Measurements from ENCODE around the gene PLAGL2. TPM values are rescaled to one million over a fixed set of nuclear protein-coding genes. Genes with fewer than 3 reads are reported as not detected.
"Not testable (repeated sequence)": the region's sequence is repeated elsewhere in the genome, so short reads cannot be mapped to it uniquely, and the experiment has no call there.

PLAGL2 gene
- 1 to 10 TPM; 1.3 to 3.4 (median 1.6) TPM for polyA plus RNA-seq

DNA sequence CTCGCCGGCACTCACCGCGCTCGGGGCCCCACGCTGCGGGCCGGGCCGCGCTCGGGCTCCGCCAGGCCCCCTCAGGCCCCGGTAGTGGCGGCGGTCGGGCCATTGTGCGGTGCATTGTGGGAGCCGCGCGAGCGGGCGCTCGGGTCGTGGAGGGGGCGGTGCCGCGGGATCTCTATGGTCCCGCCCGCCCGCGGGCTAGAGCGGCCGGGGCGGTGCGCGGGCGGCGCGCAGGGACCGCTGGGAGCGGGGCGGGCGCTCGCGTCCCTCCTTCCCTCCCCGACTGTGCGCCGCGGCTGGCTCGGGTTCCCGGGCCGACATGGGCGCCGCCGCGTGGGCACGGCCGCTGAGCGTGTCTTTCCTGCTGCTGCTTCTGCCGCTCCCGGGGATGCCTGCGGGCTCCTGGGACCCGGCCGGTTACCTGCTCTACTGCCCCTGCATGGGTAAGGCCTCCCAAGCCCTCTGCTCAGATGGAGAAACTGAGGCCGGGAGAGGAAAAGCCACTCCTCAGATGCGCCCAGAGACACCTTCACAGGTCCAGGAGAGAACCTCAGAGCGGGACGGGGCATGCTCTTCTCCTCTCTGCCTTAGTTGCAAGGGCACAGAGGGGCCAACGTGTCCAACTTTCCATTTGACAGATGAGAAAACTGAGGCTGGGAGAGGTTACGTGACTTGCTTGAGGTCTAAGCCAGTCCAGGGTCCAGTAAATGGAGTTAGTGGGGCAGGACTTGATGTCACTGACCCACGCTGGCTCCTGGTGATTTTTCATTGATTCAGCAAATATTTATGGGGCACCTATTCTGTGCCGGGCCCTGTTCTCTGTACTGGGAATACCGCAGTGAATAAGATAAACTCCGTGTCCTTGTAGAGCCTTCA, at the start of gene PLAGL2, which contains the start of gene POFUT1:
Gene PLAGL2, minus strand, starts transcription at position 118 of the 873 bp plus-strand sequence. CDS start 5,565 bp downstream, outside the sequence.
Gene POFUT1, plus strand, starts transcription at position 255 of the 873 bp plus-strand sequence. Its CDS starts 62 bp downstream, at position 317.
- peaks cover 4 to 7% (median 5%) of the 10 kb centered on the region in 3 donors for H3K36me3 Mint-ChIP-seq

DNA sequence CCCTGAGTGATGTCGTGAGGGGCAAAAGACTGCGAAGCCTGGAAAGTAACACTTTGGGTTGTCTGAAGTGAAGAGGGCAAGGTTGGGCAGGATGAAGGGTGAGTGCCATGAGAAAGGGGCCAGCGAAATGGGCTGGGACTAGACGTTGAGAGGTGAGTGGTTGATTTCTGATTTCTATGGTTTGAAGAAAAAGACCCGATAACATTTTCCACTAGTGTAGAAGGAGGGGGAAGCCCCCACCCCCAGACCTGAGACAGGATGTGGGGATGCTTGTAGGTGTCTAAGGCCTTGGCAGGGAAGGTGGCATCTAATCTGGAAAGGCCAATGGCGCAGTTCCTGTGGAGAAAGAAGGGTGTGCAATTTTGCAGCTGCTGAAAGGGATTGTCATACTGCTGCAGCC, 44.6 kb upstream of the PLAGL2 start:
- DNase-seq = no peak
- H3K36me3 Mint-ChIP-seq = no peaks in the 10 kb centered on the region
- H3K9me3 Mint-ChIP-seq = no peaks in the 10 kb centered on the region
- no peak overlapping the region for H3K4me3 Mint-ChIP-seq
- no peak overlapping the region for H3K27ac Mint-ChIP-seq
- H3K27me3 Mint-ChIP-seq (ENCODE audit: low read depth in 3 of 3) = peaks cover 0 to 3% (median 2%) of the 10 kb centered on the region in 3 donors
- H3K4me1 Mint-ChIP-seq = peaks cover 5 to 7% of the 10 kb centered on the region in 2 donors

More for the DNA sequence above, at the start of gene PLAGL2, which contains the start of gene POFUT1:
- H3K4me1 Mint-ChIP-seq = peaks cover 49 to 80% of the 10 kb centered on the region in 2 donors
- H3K27me3 Mint-ChIP-seq (ENCODE audit: low read depth in 3 of 3) = peaks cover 0 to 5% (median 3%) of the 10 kb centered on the region in 3 donors
- H3K9me3 Mint-ChIP-seq = no peaks in the 10 kb centered on the region
- peak within 1 kb of the TSS; percentile 79 to 96 (median 86) for H3K27ac Mint-ChIP-seq
- H3K4me3 Mint-ChIP-seq = peak within 1 kb of the TSS; percentile 86 to 97 (median 94)
- DNase-seq = peak; percentile 88 to 89 (median 89)

DNA sequence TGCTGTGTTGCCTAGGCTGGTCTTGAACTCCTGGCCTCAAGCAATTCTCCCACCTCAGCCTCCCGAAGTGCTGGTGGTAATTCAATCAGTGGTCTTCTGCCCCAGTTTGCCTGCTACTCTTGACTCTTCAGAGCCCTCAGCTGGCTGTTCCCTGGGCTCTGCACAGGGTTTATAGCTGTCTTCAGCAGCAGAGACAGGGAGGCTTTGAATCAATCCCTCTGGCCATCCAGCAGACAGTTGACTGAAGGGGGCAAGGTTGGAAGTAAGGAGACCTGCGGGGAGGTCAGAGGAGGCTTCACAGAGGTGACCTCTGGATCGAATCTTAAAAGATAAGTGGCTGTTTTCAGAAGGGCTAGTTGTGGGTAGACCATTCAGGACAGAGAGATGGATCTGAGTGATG, 43.9 kb upstream of the PLAGL2 start:
- DNase-seq = no peak
- no peak overlapping the region for H3K4me3 Mint-ChIP-seq
- H3K9me3 Mint-ChIP-seq = no peaks in the 10 kb centered on the region
- H3K27ac Mint-ChIP-seq = no peak overlapping the region
- H3K27me3 Mint-ChIP-seq (ENCODE audit: low read depth in 3 of 3) = peaks cover under 1 to 3% (median 2%) of the 10 kb centered on the region in 3 donors
- no peaks in the 10 kb centered on the region for H3K36me3 Mint-ChIP-seq
- H3K4me1 Mint-ChIP-seq = peaks cover 5 to 7% of the 10 kb centered on the region in 2 donors

GRCh38 chr20:32249030-32249738, 41.6 kb upstream of the PLAGL2 start:
- H3K27me3 Mint-ChIP-seq (ENCODE audit: low read depth in 3 of 3) = peaks cover 2 to 3% (median 2%) of the 10 kb centered on the region in 3 donors
- peak overlapping the region in 2 of 5 donors; percentile 8 to 31 for H3K4me3 Mint-ChIP-seq
- no peaks in the 10 kb centered on the region for H3K9me3 Mint-ChIP-seq
- no peaks in the 10 kb centered on the region for H3K36me3 Mint-ChIP-seq
- peak overlapping the region in 5 of 6 donors; percentile 5 to 67 (median 22) for H3K27ac Mint-ChIP-seq
- peak; percentile 43 to 61 (median 54) for DNase-seq
- H3K4me1 Mint-ChIP-seq = peaks cover 5 to 7% of the 10 kb centered on the region in 2 donors

- Mint-ChIP-seq H3K36me3 (no peaks in the 10 kb centered on the region), H3K27me3 (ENCODE audit: low read depth in 3 of 3) (peaks cover 2 to 3% (median 2%) of the 10 kb centered on the region in 3 donors), H3K4me3 (no peak overlapping the region), H3K4me1 (peaks cover 3 to 7% of the 10 kb centered on the region in 2 donors), H3K27ac (no peak overlapping the region), H3K9me3 (no peaks in the 10 kb centered on the region)
- no peak for DNase-seq
These were observed 40.5 kb upstream of the PLAGL2 start for GRCh38 chr20:32248043-32248442.

- not testable (repeated sequence) for H3K27me3 Mint-ChIP-seq (ENCODE audit: low read depth in 3 of 3); H3K9me3 Mint-ChIP-seq; DNase-seq; H3K27ac Mint-ChIP-seq; H3K4me1 Mint-ChIP-seq; H3K4me3 Mint-ChIP-seq; H3K36me3 Mint-ChIP-seq
These were observed 38.7 kb upstream of the PLAGL2 start for GRCh38 chr20:32246208-32246607.

DNA sequence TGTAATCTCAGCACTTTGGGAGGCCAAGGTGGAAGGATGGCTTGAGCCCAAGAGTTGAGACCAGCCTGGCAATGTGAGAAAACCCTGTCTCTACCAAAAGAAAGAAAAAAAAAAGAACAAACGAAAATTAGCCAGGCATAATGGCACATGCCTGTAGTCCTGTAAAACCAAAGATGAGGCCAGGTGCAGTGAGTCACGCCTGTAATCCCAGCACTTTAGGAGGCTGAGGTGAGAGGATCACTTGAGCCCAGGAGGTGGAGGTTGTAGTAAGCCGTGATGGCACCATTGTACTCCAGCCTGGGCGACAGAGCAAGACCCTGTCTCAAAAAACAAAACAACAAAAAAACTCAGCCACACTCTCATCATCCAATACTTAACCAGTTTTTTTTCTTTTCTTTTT, 37.4 kb upstream of the PLAGL2 start:
- Mint-ChIP-seq H3K4me1 (peaks cover 3 to 7% of the 10 kb centered on the region in 2 donors), H3K36me3 (no peaks in the 10 kb centered on the region), H3K27ac (no peak overlapping the region), H3K9me3 (no peaks in the 10 kb centered on the region), H3K27me3 (ENCODE audit: low read depth in 3 of 3) (peaks cover 0 to 2% (median 2%) of the 10 kb centered on the region in 3 donors), H3K4me3 (no peak overlapping the region)
- DNase-seq = no peak

DNA sequence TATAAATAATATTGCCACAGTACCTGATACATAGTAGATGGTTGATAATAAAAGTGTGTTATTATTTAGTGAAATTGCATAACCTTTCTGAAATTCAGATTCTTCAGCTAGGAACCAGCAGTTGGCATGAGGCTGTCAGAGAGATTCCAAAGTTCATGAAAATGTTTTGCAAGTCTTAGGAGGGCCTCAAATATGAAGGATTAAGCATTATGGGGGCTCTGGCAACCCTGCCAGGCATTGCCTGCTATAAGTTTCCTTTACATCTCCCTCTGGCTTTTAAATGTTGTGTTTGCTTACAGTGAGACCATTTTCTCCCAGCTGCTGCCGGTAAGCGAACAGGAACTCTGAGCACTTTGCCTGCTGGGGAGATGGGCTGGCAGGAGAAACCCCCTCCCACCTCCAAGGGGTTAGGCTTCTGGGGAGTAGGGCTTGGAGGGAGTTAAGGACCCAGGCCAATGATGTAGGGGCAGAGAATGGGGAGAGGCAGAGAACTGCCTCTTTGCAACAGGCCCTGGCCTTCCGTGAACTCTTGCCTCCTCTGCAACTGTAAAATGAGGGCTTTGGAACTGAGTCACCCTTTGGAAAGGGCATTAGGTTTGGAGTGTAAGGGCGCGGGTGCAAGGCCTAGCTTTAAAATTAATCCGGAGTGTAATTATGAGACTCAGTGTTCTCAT, 36.7 kb upstream of the PLAGL2 start:
- Mint-ChIP-seq H3K4me1 (peaks cover 3 to 4% of the 10 kb centered on the region in 2 donors), H3K27ac (no peak overlapping the region), H3K9me3 (no peaks in the 10 kb centered on the region), H3K27me3 (ENCODE audit: low read depth in 3 of 3) (peaks cover 0 to 2% (median 2%) of the 10 kb centered on the region in 3 donors), H3K36me3 (no peaks in the 10 kb centered on the region), H3K4me3 (no peak overlapping the region)
- no peak for DNase-seq

DNA sequence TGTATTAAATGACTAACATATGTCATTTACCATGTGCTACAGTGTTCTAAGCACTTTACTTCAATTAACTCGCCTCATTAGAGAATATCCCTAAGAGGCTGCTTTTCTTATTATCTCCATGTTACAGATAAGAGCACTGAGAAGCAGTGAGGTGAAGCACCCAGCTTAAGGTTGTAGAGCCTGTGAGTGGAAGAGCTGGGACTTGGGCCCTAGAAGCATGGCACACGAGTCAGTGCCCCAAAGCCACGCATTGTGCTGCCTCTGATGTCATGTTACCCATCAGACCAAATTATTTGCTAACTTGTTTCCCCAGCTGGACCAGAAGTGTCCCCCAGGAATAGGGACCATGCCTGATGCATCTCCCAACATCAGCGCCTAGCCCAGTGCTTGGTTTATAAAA, 34.3 kb upstream of the PLAGL2 start:
- Mint-ChIP-seq H3K4me3 (no peak overlapping the region), H3K27me3 (ENCODE audit: low read depth in 3 of 3) (peaks cover 0 to 2% (median 0%) of the 10 kb centered on the region in 3 donors), H3K36me3 (no peaks in the 10 kb centered on the region), H3K27ac (no peak overlapping the region), H3K4me1 (peaks cover 0 to 1% of the 10 kb centered on the region in 2 donors), H3K9me3 (no peaks in the 10 kb centered on the region)
- DNase-seq = no peak

DNA sequence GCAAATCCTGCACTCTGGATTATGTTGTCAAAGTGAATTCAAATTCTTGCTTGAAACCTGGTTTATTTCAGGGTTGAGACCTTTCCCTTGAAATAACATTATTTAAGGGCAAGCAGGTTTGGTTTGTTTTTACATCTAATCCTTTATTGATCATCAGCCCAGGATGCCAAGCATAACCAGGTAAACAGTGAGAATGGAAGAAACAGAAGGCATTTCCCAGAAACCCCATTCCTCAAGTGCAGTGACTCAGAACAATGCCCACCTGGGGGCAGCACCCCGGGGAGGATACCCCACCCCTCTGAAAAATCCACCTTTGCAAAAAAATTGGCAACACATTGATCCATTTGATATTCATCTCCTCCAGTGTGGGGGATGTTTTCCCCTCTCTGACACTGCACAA, 32.7 kb upstream of the PLAGL2 start:
- Mint-ChIP-seq H3K9me3 (no peaks in the 10 kb centered on the region), H3K4me3 (no peak overlapping the region), H3K27me3 (ENCODE audit: low read depth in 3 of 3) (peaks cover 0 to under 1% (median 0%) of the 10 kb centered on the region in 3 donors), H3K27ac (no peak overlapping the region), H3K4me1 (peaks cover 0 to 1% of the 10 kb centered on the region in 2 donors), H3K36me3 (peaks cover 6% of the 10 kb centered on the region in 3 donors)
- DNase-seq = no peak

DNA sequence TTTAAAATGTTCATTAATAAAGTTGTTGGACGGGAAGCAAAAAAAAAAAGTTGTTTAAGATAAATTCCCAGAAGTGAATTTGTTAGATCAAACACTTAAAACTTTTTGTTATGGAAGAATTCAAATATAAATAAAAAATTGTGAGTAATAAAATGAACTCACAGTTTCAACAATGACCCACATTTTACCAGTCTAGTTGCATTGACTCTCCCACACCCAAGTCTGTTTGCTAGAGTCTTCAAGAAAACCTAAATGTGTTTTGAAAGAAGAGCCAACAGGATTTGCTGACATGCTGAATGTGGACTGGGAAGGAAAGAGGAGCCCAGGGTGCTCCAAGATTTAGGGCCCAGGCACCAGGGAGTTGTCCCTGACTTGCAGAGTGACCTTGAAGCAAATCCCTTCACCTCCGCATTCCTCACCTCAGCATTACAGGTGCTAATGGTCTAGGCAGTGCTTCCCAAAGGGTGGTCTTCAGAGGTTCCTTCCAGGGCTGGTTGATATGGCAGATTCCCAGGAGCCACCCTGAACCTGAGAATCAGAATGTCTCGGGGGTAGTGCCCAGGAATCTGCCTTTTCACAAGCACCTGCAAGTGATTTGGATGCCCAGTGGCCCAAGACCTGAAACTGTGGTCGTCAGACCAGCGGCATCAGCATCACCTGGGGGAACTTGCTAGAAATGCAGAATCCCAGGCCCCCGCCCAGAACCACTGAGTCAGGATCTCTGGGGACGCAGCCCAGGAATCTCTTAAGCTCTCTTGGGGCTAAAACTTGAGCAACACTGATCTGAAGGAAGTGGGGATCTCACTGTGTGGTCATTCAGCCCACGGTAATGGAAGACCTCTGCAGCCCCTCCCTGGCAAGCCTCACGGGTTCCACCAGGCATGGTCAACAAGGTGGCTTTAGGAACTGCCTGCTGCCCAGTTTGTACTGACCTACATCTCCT, 31.2 kb upstream of the PLAGL2 start:
- H3K36me3 Mint-ChIP-seq = peaks cover 10 to 14% (median 11%) of the 10 kb centered on the region in 3 donors
- H3K4me1 Mint-ChIP-seq = peaks cover 0 to 1% of the 10 kb centered on the region in 2 donors

GRCh38 chr20:32237419-32237818, 29.9 kb upstream of the PLAGL2 start:
- Mint-ChIP-seq H3K36me3 (peaks cover 18 to 23% (median 19%) of the 10 kb centered on the region in 3 donors), H3K27me3 (ENCODE audit: low read depth in 3 of 3) (peaks cover 0 to 4% (median 0%) of the 10 kb centered on the region in 3 donors), H3K4me1 (peaks cover 7 to 9% of the 10 kb centered on the region in 2 donors), H3K9me3 (no peaks in the 10 kb centered on the region), H3K4me3 (no peak overlapping the region), H3K27ac (no peak overlapping the region)
- DNase-seq = no peak

More for the DNA sequence above, 31.2 kb upstream of the PLAGL2 start:
- no peak for DNase-seq
- Mint-ChIP-seq H3K27ac (no peak overlapping the region), H3K4me3 (no peak overlapping the region), H3K9me3 (no peaks in the 10 kb centered on the region), H3K27me3 (ENCODE audit: low read depth in 3 of 3) (peaks cover 0 to 4% (median 0%) of the 10 kb centered on the region in 3 donors)
